Activated CD8-positive, alpha-beta memory T cell treated with anti-CD3 and anti-CD28 coated beads, Interleukin-2, amount 10 ng/mL, durations not matched to agents 7 days and 5 days (primary cell): ENCODE results near the gene SH3RF2. TPM values are rescaled to one million over a fixed set of nuclear protein-coding genes. Genes with fewer than 3 reads are reported as not detected.

Source experiments
- ATAC-seq: fragments of 150-1000 bp; cut with Tn5 transposase; one replicate; pipeline ENCODE4 v1.10.0; 2021; ENCODE audit warnings: moderate library complexity
- CTCF ChIA-PET: fragments of 350-600 bp; sonication (Branson Sonifier 250); formaldehyde crosslinking; loops from one replicate; lab custom pipeline; 2021; ENCODE audit warnings: antibody characterized with exemption; lab: Charles Lee
- DNase-seq: peaks from one replicate; pipeline ENCODE4 v3.0.0-alpha.2; 2020
- H3K27ac Mint-ChIP-seq: one replicate; pipeline ENCODE4 v1.8.0; 2021; ENCODE audit warnings: mild to moderate bottlenecking, mixed read lengths
- H3K27me3 Mint-ChIP-seq: one replicate; pipeline ENCODE4 v1.8.0; 2021; ENCODE audit warnings: mixed read lengths
- H3K36me3 Mint-ChIP-seq: one replicate; pipeline ENCODE4 v1.8.0; 2021; ENCODE audit warnings: mild to moderate bottlenecking, mixed read lengths
- H3K4me1 Mint-ChIP-seq: one replicate; pipeline ENCODE4 v1.8.0; 2021; ENCODE audit warnings: mixed read lengths
- H3K4me3 Mint-ChIP-seq: one replicate; pipeline ENCODE4 v1.8.0; 2021; ENCODE audit warnings: mild to moderate bottlenecking, moderate library complexity, mixed read lengths
- H3K9me3 Mint-ChIP-seq: one replicate; pipeline ENCODE4 v1.8.0; 2022; ENCODE audit warnings: low read depth, mixed read lengths
- total RNA-seq, 2 experiments: library from RNA; stranded (reverse); gene quantifications; one replicate each; pipeline ENCODE4 v1.2.3, GENCODE V29; 2021

The SH3RF2 gene
- total RNA-seq, 2 experiments from 2014 or later = 0.12 TPM; not detected in 1

- peaks cover 44% of the 10 kb centered on the region for H3K27me3 Mint-ChIP-seq
- H3K36me3 Mint-ChIP-seq = no peaks in the 10 kb centered on the region
- CTCF ChIA-PET = no interaction called here
- ATAC-seq (no peak), DNase-seq (no peak)
- H3K4me3 Mint-ChIP-seq = no peak overlapping the region
- no peak overlapping the region for H3K27ac Mint-ChIP-seq
- H3K9me3 Mint-ChIP-seq = no peaks in the 10 kb centered on the region
- H3K4me1 Mint-ChIP-seq = peaks cover 9% of the 10 kb centered on the region
These were observed 4.7 kb upstream of the SH3RF2 start for GRCh38 chr5:145931718-145932117.

- Mint-ChIP-seq H3K9me3 (no peaks in the 10 kb centered on the region), H3K36me3 (no peaks in the 10 kb centered on the region), H3K4me3 (no peak overlapping the region), H3K4me1 (peaks cover 21% of the 10 kb centered on the region), H3K27me3 (peaks cover 69% of the 10 kb centered on the region), H3K27ac (no peak overlapping the region)
- DNase-seq = no peak
- no peak for ATAC-seq
- CTCF ChIA-PET = no interaction called here
These were observed 2.1 kb upstream of the SH3RF2 start for GRCh38 chr5:145934276-145934675.

GRCh38 chr5:145937432-145938250 is 1.3 kb downstream of the SH3RF2 start:
- Mint-ChIP-seq H3K4me1 (peaks cover 32% of the 10 kb centered on the region), H3K27ac (no peak overlapping the region), H3K36me3 (no peaks in the 10 kb centered on the region), H3K4me3 (no peak overlapping the region), H3K9me3 (no peaks in the 10 kb centered on the region), H3K27me3 (peaks cover 73% of the 10 kb centered on the region)
- DNase-seq (peak; percentile 53), ATAC-seq (peak; percentile 77)
- CTCF ChIA-PET = no interaction called here

- no peak overlapping the region for H3K27ac Mint-ChIP-seq
- H3K36me3 Mint-ChIP-seq = no peaks in the 10 kb centered on the region
- no peak for ATAC-seq
- peaks cover 38% of the 10 kb centered on the region for H3K4me1 Mint-ChIP-seq
- no peaks in the 10 kb centered on the region for H3K9me3 Mint-ChIP-seq
- no peak for DNase-seq
- peaks cover 67% of the 10 kb centered on the region for H3K27me3 Mint-ChIP-seq
- CTCF ChIA-PET = interaction anchor here (1.3 kb wide), 1 partner anchor 11 kb away, joined by 3 read pairs; no protein-coding TSS in a partner anchor
- H3K4me3 Mint-ChIP-seq = no peak overlapping the region
These were observed 2.6 kb downstream of the SH3RF2 start for GRCh38 chr5:145938776-145939539.

- H3K4me1 Mint-ChIP-seq = peaks cover 38% of the 10 kb centered on the region
- no peak for DNase-seq
- no peaks in the 10 kb centered on the region for H3K9me3 Mint-ChIP-seq
- no peaks in the 10 kb centered on the region for H3K36me3 Mint-ChIP-seq
- CTCF ChIA-PET = interaction anchor here (1.3 kb wide), 1 partner anchor 11 kb away, joined by 3 read pairs; no protein-coding TSS in a partner anchor
- no peak overlapping the region for H3K4me3 Mint-ChIP-seq
- peaks cover 65% of the 10 kb centered on the region for H3K27me3 Mint-ChIP-seq
- H3K27ac Mint-ChIP-seq = no peak overlapping the region
- no peak for ATAC-seq
These were observed 3.2 kb downstream of the SH3RF2 start for GRCh38 chr5:145939540-145940065.

GRCh38 chr5:145941096-145941447 is 4.7 kb downstream of the SH3RF2 start:
- no peaks in the 10 kb centered on the region for H3K9me3 Mint-ChIP-seq
- peaks cover 44% of the 10 kb centered on the region for H3K4me1 Mint-ChIP-seq

GRCh38 chr5:145941448-145942130 is 5.2 kb downstream of the SH3RF2 start:
- H3K36me3 Mint-ChIP-seq = no peaks in the 10 kb centered on the region
- H3K4me3 Mint-ChIP-seq = no peak overlapping the region
- peaks cover 44% of the 10 kb centered on the region for H3K4me1 Mint-ChIP-seq
- DNase-seq = no peak
- peak; percentile 17 for ATAC-seq
- H3K27me3 Mint-ChIP-seq = peaks cover 59% of the 10 kb centered on the region
- H3K27ac Mint-ChIP-seq = no peak overlapping the region
- CTCF ChIA-PET = no interaction called here
- H3K9me3 Mint-ChIP-seq = no peaks in the 10 kb centered on the region

More at GRCh38 chr5:145941096-145941447, 4.7 kb downstream of the SH3RF2 start:
- no peak for ATAC-seq
- H3K27ac Mint-ChIP-seq = no peak overlapping the region
- H3K4me3 Mint-ChIP-seq = no peak overlapping the region
- no peak for DNase-seq
- CTCF ChIA-PET = no interaction called here
- peaks cover 64% of the 10 kb centered on the region for H3K27me3 Mint-ChIP-seq
- no peaks in the 10 kb centered on the region for H3K36me3 Mint-ChIP-seq

GRCh38 chr5:145942201-145942600 is 5.8 kb downstream of the SH3RF2 start:
- no peak overlapping the region for H3K4me3 Mint-ChIP-seq
- CTCF ChIA-PET = no interaction called here
- no peaks in the 10 kb centered on the region for H3K9me3 Mint-ChIP-seq
- H3K27me3 Mint-ChIP-seq = peaks cover 54% of the 10 kb centered on the region
- ATAC-seq (no peak), DNase-seq (no peak)
- peaks cover 44% of the 10 kb centered on the region for H3K4me1 Mint-ChIP-seq
- H3K27ac Mint-ChIP-seq = no peak overlapping the region
- no peaks in the 10 kb centered on the region for H3K36me3 Mint-ChIP-seq

- H3K27me3 Mint-ChIP-seq = peaks cover 48% of the 10 kb centered on the region
- no peak overlapping the region for H3K27ac Mint-ChIP-seq
- peaks cover 42% of the 10 kb centered on the region for H3K4me1 Mint-ChIP-seq
- CTCF ChIA-PET = no interaction called here
- no peaks in the 10 kb centered on the region for H3K36me3 Mint-ChIP-seq
- H3K4me3 Mint-ChIP-seq = no peak overlapping the region
- no peaks in the 10 kb centered on the region for H3K9me3 Mint-ChIP-seq
- DNase-seq = no peak
- no peak for ATAC-seq
These were observed 6.4 kb downstream of the SH3RF2 start for GRCh38 chr5:145942749-145943148.

GRCh38 chr5:145943674-145944121 is 7.3 kb downstream of the SH3RF2 start:
- H3K27ac Mint-ChIP-seq = no peak overlapping the region
- CTCF ChIA-PET = no interaction called here
- DNase-seq (no peak), ATAC-seq (no peak)
- peaks cover 43% of the 10 kb centered on the region for H3K27me3 Mint-ChIP-seq
- H3K4me1 Mint-ChIP-seq = peaks cover 41% of the 10 kb centered on the region
- no peak overlapping the region for H3K4me3 Mint-ChIP-seq
- H3K36me3 Mint-ChIP-seq = no peaks in the 10 kb centered on the region
- no peaks in the 10 kb centered on the region for H3K9me3 Mint-ChIP-seq

GRCh38 chr5:145944328-145944727 is 8.0 kb downstream of the SH3RF2 start:
- Mint-ChIP-seq H3K9me3 (no peaks in the 10 kb centered on the region), H3K4me3 (no peak overlapping the region), H3K27me3 (peaks cover 43% of the 10 kb centered on the region), H3K4me1 (peaks cover 41% of the 10 kb centered on the region), H3K27ac (no peak overlapping the region), H3K36me3 (no peaks in the 10 kb centered on the region)
- DNase-seq = no peak
- ATAC-seq = no peak
- CTCF ChIA-PET = no interaction called here

GRCh38 chr5:145945620-145946111 is 9.3 kb downstream of the SH3RF2 start:
- H3K4me1 Mint-ChIP-seq = peaks cover 41% of the 10 kb centered on the region
- no peak for ATAC-seq
- H3K36me3 Mint-ChIP-seq = no peaks in the 10 kb centered on the region
- no peaks in the 10 kb centered on the region for H3K9me3 Mint-ChIP-seq
- H3K27me3 Mint-ChIP-seq = peaks cover 43% of the 10 kb centered on the region
- CTCF ChIA-PET = interaction anchor here (0.6 kb wide), 1 partner anchor 11 kb away, joined by 4 read pairs; no protein-coding TSS in a partner anchor
- H3K27ac Mint-ChIP-seq = peak overlapping the region; percentile 48
- H3K4me3 Mint-ChIP-seq = no peak overlapping the region
- no peak for DNase-seq
